GM23338 (cell line): Measurements from ENCODE around the gene ANKRD65. TPM values are rescaled to one million over a fixed set of nuclear protein-coding genes. Genes with fewer than 3 reads are reported as not detected.

ENCODE experiments used
- ATAC-seq: fragments of 200-7000 bp; cut with Tn5 transposase; 3 replicates; pipeline ENCODE4 v1.9.1; 2020
- DNase-seq: peaks from one replicate; pipeline ENCODE4 v3.0.0-alpha.2; 2015; ENCODE audit warnings: low spot score
- H2AFZ ChIP-seq: fragments of 200-600 bp; sonication (generic); 2 replicates; pipeline ENCODE4 v1.8.0; 2016; ENCODE audit warnings: antibody characterized with exemption, mild to moderate bottlenecking, moderate library complexity
- H3F3A ChIP-seq: fragments of 200-600 bp; sonication (generic); replicated peaks from 2 replicates; pipeline ENCODE4 v1.8.0; 2017; ENCODE audit warnings: antibody characterized with exemption, mixed run types, low read depth
- H3K27ac ChIP-seq: fragments of 200-600 bp; sonication (generic); 2 replicates; pipeline ENCODE4 v1.6.1; 2016; ENCODE audit warnings: low read depth
- H3K27me3 ChIP-seq: fragments of 200-600 bp; sonication (generic); 2 replicates; pipeline ENCODE4 v1.8.0; 2016; ENCODE audit warnings: mild to moderate bottlenecking, mixed run types, moderate library complexity; ENCODE audit not compliant: insufficient read depth
- H3K36me3 ChIP-seq: fragments of 200-600 bp; sonication (generic); 2 replicates; pipeline ENCODE4 v1.8.0; 2016; ENCODE audit warnings: mild to moderate bottlenecking; ENCODE audit not compliant: insufficient read depth
- H3K4me1 ChIP-seq: fragments of 200-600 bp; sonication (generic); 2 replicates; pipeline ENCODE4 v1.8.0; 2016; ENCODE audit warnings: mild to moderate bottlenecking, moderate library complexity; ENCODE audit not compliant: insufficient read depth
- H3K4me2 ChIP-seq: fragments of 200-600 bp; sonication (generic); 2 replicates; pipeline ENCODE4 v1.7.1; 2017; ENCODE audit warnings: mixed run types
- H3K4me3 ChIP-seq: fragments of 200-600 bp; sonication (generic); 2 replicates; pipeline ENCODE4 v1.6.1; 2016; ENCODE audit warnings: mixed run types
- H3K79me2 ChIP-seq: fragments of 200-600 bp; sonication (generic); replicated peaks from 2 replicates; pipeline ENCODE4 v1.8.0; 2017; ENCODE audit warnings: mild to moderate bottlenecking; ENCODE audit not compliant: insufficient read depth
- H3K9me2 ChIP-seq: fragments of 200-600 bp; sonication (generic); 2 replicates; pipeline ENCODE4 v1.8.0; 2017; ENCODE audit not compliant: insufficient read depth
- H4K20me1 ChIP-seq: fragments of 200-600 bp; sonication (generic); replicated peaks from 2 replicates; pipeline ENCODE4 v1.8.0; 2017; ENCODE audit warnings: mild to moderate bottlenecking; ENCODE audit not compliant: insufficient read depth
- H3K27ac Mint-ChIP-seq: 2 replicates; pipeline ENCODE4 v1.8.0; 2020; ENCODE audit warnings: inconsistent platforms, mild to moderate bottlenecking, moderate library complexity, mixed read lengths
- H3K27me3 Mint-ChIP-seq: 3 replicates; pipeline ENCODE4 v1.8.0; 2022; ENCODE audit warnings: low read depth, mild to moderate bottlenecking, moderate library complexity, mixed read lengths, inconsistent platforms; ENCODE audit not compliant: insufficient read depth, poor library complexity
- H3K36me3 Mint-ChIP-seq: 3 replicates; pipeline ENCODE4 v1.8.0; 2021; ENCODE audit warnings: low read depth, mild to moderate bottlenecking, inconsistent platforms, moderate library complexity, mixed read lengths
- H3K4me1 Mint-ChIP-seq: 3 replicates; pipeline ENCODE4 v1.8.0; 2020; ENCODE audit warnings: mild to moderate bottlenecking, inconsistent platforms, mixed read lengths
- H3K4me3 Mint-ChIP-seq: 3 replicates; pipeline ENCODE4 v1.8.0; 2021; ENCODE audit warnings: moderate library complexity, mild to moderate bottlenecking, inconsistent platforms, mixed read lengths
- H3K9me3 Mint-ChIP-seq: 3 replicates; pipeline ENCODE4 v1.8.0; 2020; ENCODE audit warnings: moderate library complexity, mild to moderate bottlenecking, inconsistent platforms, mixed read lengths
- CREB1 ChIP-seq: fragments of 250-450 bp; sonication (Bioruptor Pico); IDR thresholded peaks from 2 replicates; pipeline ENCODE4 v1.5.0; 2020; ENCODE audit warnings: low read depth, mild to moderate bottlenecking, moderate library complexity
- EZH2 ChIP-seq: fragments of 200-600 bp; sonication (generic); IDR thresholded peaks from one replicate; pipeline ENCODE4 v1.8.0; 2017; ENCODE audit warnings: antibody characterized with exemption, mild to moderate bottlenecking, low read depth; ENCODE audit not compliant: unreplicated experiment
- EZH2phosphoT487 ChIP-seq: fragments of 200-600 bp; sonication (generic); IDR thresholded peaks from one replicate; pipeline ENCODE4 v1.8.1; 2018; ENCODE audit warnings: antibody characterized with exemption; ENCODE audit not compliant: unreplicated experiment
- JUNB ChIP-seq: IDR thresholded peaks from one replicate; pipeline ENCODE4 v1.6.1; 2016; ENCODE audit warnings: antibody characterized with exemption; ENCODE audit not compliant: unreplicated experiment
- NANOG ChIP-seq: IDR thresholded peaks from 2 replicates; pipeline ENCODE4 v1.6.1; 2016; ENCODE audit warnings: antibody characterized with exemption, borderline replicate concordance
- POLR2AphosphoS5 ChIP-seq: IDR thresholded peaks from 2 replicates; pipeline ENCODE4 v1.6.1; 2016; ENCODE audit warnings: antibody characterized with exemption, low read depth
- STAT1 ChIP-seq: IDR thresholded peaks from one replicate; pipeline ENCODE4 v1.6.1; 2016; ENCODE audit warnings: antibody characterized with exemption; ENCODE audit not compliant: unreplicated experiment
- ZNF114 ChIP-seq: fragments of 250-450 bp; sonication (Bioruptor Pico); IDR thresholded peaks from 2 replicates; pipeline ENCODE4 v1.5.0; 2020; ENCODE audit warnings: mild to moderate bottlenecking, moderate library complexity
- ZNF331 ChIP-seq: fragments of 250-450 bp; sonication (Bioruptor Pico); IDR thresholded peaks from 2 replicates; pipeline ENCODE4 v1.5.0; 2020; ENCODE audit warnings: low read depth, mild to moderate bottlenecking, moderate library complexity
- polyA plus RNA-seq: library from polyadenylated mRNA; unstranded; fragments of >200 nt; fragmentation: Nextera tagmentation; extraction: Ambion mirVana; gene quantifications from 2 replicates; pipeline ENCODE4 v1.2.1, GENCODE V29; 2016
- total RNA-seq: library from RNA; depleted of rRNA; stranded (reverse); fragments of >200 nt; shearing (Covaris generic); gene quantifications from 2 replicates; pipeline ENCODE4 v1.2.3, GENCODE V29; 2014
- TF ChIP-seq, protein P1 (sequence below), 2 experiments: fragments of 200-600 bp in 1 of 2; sonication (generic) in 1 of 2; conservative IDR thresholded peaks; 2 replicates each; pipeline versions ENCODE4 v1.5.1 to v1.6.1; 2016 to 2017; ENCODE audit warnings: antibody characterized with exemption in 2 of 2, low read depth in 2 of 2, mild to moderate bottlenecking in 2 of 2, moderate library complexity in 1 of 2
- TF ChIP-seq, protein P2 (sequence below): IDR thresholded peaks from one replicate; pipeline ENCODE4 v1.6.1; 2018; ENCODE audit warnings: antibody characterized with exemption; ENCODE audit not compliant: unreplicated experiment
- TF ChIP-seq, protein P3 (sequence below): IDR thresholded peaks from 2 replicates; pipeline ENCODE4 v1.6.1; 2016; ENCODE audit warnings: antibody characterized with exemption
- TF ChIP-seq, protein P4 (sequence below): fragments of 250-450 bp; sonication (Bioruptor Pico); IDR thresholded peaks from 2 replicates; pipeline ENCODE4 v1.5.0; 2020; ENCODE audit warnings: mild to moderate bottlenecking, moderate library complexity

The ANKRD65 gene
- total and polyA plus RNA-seq, 2 experiments from 2014 or later = 1.6 to 1.7 TPM

DNA sequence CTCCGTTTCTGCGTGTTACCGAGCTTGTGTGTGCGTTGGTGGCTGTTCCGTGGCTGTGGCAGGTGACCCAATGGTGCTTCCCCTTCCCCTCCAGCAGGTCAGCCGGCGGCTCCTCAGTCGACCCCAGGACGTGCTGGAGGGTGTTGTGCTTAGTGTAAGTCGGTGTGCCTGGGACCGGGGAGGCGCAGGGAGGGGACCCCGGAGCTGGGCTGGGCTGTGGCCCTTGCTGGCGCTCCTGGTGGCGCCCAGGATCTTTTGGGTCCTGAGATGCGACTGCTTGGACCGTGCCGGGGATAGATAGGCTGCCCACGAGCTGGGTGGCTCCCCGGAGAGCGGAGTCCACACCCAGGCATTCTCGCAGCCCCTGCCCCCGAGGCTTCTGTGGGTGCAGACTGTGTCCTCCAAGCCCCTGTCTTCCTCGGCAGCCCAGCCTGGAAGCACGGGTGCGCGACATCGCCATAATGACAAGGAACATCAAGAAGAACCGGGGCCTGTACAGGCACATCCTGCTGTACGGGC lies 34.3 kb upstream of the ANKRD65 start:
- DNase-seq (no peak), ATAC-seq (no peak; the same call in 2 of the 3 replicates)
- no peaks in the 10 kb centered on the region for H3K79me2 ChIP-seq
- no peak overlapping the region for H3K4me2 ChIP-seq
- Mint-ChIP-seq H3K4me1 (no peaks in the 10 kb centered on the region), H3K27ac (no peak overlapping the region), H3K4me3 (no peak overlapping the region), H3K36me3 (no peaks in the 10 kb centered on the region), H3K27me3 (peaks cover 2% of the 10 kb centered on the region), H3K9me3 (no peaks in the 10 kb centered on the region)
- no peaks in the 10 kb centered on the region for H3K4me1 ChIP-seq
- H3F3A ChIP-seq = no peaks in the 10 kb centered on the region
- no peak overlapping the region for H2AFZ ChIP-seq
- no peaks in the 10 kb centered on the region for H3K36me3 ChIP-seq
- TF ChIP-seq CREB1 (CRISPR knock-in tag) (no peak), EZH2phosphoT487 (no peak), ZNF331 (CRISPR knock-in tag) (no peak), JUNB (no peak), STAT1 (no peak), POLR2AphosphoS5 (no peak), NANOG (no peak), ZNF114 (CRISPR knock-in tag) (no peak), EZH2 (no peak)
- TF ChIP-seq, protein P1, sequence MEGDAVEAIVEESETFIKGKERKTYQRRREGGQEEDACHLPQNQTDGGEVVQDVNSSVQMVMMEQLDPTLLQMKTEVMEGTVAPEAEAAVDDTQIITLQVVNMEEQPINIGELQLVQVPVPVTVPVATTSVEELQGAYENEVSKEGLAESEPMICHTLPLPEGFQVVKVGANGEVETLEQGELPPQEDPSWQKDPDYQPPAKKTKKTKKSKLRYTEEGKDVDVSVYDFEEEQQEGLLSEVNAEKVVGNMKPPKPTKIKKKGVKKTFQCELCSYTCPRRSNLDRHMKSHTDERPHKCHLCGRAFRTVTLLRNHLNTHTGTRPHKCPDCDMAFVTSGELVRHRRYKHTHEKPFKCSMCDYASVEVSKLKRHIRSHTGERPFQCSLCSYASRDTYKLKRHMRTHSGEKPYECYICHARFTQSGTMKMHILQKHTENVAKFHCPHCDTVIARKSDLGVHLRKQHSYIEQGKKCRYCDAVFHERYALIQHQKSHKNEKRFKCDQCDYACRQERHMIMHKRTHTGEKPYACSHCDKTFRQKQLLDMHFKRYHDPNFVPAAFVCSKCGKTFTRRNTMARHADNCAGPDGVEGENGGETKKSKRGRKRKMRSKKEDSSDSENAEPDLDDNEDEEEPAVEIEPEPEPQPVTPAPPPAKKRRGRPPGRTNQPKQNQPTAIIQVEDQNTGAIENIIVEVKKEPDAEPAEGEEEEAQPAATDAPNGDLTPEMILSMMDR (conservative IDR thresholded peaks at IDR 0.05; ENCODE audit: low read depth in 2 of 2) = no peak
- TF ChIP-seq, protein P2, sequence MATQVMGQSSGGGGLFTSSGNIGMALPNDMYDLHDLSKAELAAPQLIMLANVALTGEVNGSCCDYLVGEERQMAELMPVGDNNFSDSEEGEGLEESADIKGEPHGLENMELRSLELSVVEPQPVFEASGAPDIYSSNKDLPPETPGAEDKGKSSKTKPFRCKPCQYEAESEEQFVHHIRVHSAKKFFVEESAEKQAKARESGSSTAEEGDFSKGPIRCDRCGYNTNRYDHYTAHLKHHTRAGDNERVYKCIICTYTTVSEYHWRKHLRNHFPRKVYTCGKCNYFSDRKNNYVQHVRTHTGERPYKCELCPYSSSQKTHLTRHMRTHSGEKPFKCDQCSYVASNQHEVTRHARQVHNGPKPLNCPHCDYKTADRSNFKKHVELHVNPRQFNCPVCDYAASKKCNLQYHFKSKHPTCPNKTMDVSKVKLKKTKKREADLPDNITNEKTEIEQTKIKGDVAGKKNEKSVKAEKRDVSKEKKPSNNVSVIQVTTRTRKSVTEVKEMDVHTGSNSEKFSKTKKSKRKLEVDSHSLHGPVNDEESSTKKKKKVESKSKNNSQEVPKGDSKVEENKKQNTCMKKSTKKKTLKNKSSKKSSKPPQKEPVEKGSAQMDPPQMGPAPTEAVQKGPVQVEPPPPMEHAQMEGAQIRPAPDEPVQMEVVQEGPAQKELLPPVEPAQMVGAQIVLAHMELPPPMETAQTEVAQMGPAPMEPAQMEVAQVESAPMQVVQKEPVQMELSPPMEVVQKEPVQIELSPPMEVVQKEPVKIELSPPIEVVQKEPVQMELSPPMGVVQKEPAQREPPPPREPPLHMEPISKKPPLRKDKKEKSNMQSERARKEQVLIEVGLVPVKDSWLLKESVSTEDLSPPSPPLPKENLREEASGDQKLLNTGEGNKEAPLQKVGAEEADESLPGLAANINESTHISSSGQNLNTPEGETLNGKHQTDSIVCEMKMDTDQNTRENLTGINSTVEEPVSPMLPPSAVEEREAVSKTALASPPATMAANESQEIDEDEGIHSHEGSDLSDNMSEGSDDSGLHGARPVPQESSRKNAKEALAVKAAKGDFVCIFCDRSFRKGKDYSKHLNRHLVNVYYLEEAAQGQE = no peak
- TF ChIP-seq, protein P3, sequence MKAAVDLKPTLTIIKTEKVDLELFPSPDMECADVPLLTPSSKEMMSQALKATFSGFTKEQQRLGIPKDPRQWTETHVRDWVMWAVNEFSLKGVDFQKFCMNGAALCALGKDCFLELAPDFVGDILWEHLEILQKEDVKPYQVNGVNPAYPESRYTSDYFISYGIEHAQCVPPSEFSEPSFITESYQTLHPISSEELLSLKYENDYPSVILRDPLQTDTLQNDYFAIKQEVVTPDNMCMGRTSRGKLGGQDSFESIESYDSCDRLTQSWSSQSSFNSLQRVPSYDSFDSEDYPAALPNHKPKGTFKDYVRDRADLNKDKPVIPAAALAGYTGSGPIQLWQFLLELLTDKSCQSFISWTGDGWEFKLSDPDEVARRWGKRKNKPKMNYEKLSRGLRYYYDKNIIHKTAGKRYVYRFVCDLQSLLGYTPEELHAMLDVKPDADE = no peak
- TF ChIP-seq, protein P4, sequence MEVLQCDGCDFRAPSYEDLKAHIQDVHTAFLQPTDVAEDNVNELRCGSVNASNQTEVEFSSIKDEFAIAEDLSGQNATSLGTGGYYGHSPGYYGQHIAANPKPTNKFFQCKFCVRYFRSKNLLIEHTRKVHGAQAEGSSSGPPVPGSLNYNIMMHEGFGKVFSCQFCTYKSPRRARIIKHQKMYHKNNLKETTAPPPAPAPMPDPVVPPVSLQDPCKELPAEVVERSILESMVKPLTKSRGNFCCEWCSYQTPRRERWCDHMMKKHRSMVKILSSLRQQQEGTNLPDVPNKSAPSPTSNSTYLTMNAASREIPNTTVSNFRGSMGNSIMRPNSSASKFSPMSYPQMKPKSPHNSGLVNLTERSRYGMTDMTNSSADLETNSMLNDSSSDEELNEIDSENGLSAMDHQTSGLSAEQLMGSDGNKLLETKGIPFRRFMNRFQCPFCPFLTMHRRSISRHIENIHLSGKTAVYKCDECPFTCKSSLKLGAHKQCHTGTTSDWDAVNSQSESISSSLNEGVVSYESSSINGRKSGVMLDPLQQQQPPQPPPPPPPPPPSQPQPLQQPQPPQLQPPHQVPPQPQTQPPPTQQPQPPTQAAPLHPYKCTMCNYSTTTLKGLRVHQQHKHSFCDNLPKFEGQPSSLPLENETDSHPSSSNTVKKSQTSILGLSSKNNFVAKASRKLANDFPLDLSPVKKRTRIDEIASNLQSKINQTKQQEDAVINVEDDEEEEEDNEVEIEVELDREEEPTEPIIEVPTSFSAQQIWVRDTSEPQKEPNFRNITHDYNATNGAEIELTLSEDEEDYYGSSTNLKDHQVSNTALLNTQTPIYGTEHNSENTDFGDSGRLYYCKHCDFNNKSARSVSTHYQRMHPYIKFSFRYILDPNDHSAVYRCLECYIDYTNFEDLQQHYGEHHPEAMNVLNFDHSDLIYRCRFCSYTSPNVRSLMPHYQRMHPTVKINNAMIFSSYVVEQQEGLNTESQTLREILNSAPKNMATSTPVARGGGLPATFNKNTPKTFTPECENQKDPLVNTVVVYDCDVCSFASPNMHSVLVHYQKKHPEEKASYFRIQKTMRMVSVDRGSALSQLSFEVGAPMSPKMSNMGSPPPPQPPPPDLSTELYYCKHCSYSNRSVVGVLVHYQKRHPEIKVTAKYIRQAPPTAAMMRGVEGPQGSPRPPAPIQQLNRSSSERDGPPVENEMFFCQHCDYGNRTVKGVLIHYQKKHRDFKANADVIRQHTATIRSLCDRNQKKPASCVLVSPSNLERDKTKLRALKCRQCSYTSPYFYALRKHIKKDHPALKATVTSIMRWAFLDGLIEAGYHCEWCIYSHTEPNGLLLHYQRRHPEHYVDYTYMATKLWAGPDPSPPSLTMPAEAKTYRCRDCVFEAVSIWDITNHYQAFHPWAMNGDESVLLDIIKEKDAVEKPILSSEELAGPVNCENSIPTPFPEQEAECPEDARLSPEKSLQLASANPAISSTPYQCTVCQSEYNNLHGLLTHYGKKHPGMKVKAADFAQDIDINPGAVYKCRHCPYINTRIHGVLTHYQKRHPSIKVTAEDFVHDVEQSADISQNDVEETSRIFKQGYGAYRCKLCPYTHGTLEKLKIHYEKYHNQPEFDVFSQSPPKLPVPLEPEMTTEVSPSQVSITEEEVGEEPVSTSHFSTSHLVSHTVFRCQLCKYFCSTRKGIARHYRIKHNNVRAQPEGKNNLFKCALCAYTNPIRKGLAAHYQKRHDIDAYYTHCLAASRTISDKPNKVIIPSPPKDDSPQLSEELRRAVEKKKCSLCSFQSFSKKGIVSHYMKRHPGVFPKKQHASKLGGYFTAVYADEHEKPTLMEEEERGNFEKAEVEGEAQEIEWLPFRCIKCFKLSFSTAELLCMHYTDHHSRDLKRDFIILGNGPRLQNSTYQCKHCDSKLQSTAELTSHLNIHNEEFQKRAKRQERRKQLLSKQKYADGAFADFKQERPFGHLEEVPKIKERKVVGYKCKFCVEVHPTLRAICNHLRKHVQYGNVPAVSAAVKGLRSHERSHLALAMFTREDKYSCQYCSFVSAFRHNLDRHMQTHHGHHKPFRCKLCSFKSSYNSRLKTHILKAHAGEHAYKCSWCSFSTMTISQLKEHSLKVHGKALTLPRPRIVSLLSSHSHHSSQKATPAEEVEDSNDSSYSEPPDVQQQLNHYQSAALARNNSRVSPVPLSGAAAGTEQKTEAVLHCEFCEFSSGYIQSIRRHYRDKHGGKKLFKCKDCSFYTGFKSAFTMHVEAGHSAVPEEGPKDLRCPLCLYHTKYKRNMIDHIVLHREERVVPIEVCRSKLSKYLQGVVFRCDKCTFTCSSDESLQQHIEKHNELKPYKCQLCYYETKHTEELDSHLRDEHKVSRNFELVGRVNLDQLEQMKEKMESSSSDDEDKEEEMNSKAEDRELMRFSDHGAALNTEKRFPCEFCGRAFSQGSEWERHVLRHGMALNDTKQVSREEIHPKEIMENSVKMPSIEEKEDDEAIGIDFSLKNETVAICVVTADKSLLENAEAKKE = no peak
- H3K4me3 ChIP-seq = no peak overlapping the region
- no peaks in the 10 kb centered on the region for H3K27me3 ChIP-seq
- no peaks in the 10 kb centered on the region for H3K9me2 ChIP-seq
- no peak overlapping the region for H3K27ac ChIP-seq
- no peaks in the 10 kb centered on the region for H4K20me1 ChIP-seq
